Esophagus muscularis mucosa (tissue), 4 donors: ENCODE data around the gene RAB22A.

ENCODE experiments used
- EP300 ChIP-seq: sonication (generic); formaldehyde crosslinking; IDR thresholded peaks from one replicate; pipeline ENCODE4 v1.6.1; 2017; ENCODE audit warnings: antibody characterized with exemption
- POLR2A ChIP-seq: fragments of 450-650 bp; IDR thresholded peaks from one replicate; pipeline ENCODE4 v1.6.1; 2017; ENCODE audit warnings: antibody characterized with exemption, moderate library complexity, mild to moderate bottlenecking, low read depth
- TF ChIP-seq, protein P1 (sequence below), 3 experiments: fragments of 200-600 bp in 2 of 3; fragments of 450-650 bp in 1 of 3; sonication (generic) in 2 of 3; IDR thresholded peaks; one replicate each; pipeline ENCODE4 v1.5.1; 2017 to 2019; ENCODE audit warnings: antibody characterized with exemption in 3 of 3, mild to moderate bottlenecking in 2 of 3, moderate library complexity in 1 of 3

DNA sequence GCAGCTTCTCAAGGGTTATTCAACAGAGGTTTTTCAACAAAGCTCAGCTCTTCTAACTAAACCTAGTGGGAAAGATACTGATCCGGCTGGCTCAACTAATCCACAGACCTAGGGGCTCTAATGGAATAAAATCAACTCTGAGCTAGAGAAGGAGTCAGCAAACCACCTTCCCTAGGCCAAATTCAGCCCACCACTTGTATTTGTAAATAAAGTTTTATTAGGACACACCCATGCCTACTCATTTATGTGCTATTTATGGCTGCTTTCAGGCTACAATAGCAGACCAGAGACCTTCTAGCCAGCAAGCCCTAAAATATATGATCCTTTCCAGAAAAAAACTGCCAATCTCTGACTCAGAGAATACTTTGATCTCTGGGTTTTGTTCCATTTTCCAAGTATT is 6.0 kb upstream of the RAB22A start:
- TF ChIP-seq, protein P1, sequence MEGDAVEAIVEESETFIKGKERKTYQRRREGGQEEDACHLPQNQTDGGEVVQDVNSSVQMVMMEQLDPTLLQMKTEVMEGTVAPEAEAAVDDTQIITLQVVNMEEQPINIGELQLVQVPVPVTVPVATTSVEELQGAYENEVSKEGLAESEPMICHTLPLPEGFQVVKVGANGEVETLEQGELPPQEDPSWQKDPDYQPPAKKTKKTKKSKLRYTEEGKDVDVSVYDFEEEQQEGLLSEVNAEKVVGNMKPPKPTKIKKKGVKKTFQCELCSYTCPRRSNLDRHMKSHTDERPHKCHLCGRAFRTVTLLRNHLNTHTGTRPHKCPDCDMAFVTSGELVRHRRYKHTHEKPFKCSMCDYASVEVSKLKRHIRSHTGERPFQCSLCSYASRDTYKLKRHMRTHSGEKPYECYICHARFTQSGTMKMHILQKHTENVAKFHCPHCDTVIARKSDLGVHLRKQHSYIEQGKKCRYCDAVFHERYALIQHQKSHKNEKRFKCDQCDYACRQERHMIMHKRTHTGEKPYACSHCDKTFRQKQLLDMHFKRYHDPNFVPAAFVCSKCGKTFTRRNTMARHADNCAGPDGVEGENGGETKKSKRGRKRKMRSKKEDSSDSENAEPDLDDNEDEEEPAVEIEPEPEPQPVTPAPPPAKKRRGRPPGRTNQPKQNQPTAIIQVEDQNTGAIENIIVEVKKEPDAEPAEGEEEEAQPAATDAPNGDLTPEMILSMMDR (IDR thresholded peaks at IDR 0.05), result no peak
- TF ChIP-seq EP300 (no peak), POLR2A (no peak)
